Activated CD4-positive, alpha-beta T cell treated with anti-CD3 and anti-CD28 coated beads, Interleukin-2, amount 50 U/mL, for 4 hours (primary cell): ENCODE results near the gene HEPN1.

Source experiments
- DNase-seq, 2 experiments: peaks; one replicate each; pipeline ENCODE4 v3.0.0-alpha.2; 2020

The HEPN1 gene

DNA sequence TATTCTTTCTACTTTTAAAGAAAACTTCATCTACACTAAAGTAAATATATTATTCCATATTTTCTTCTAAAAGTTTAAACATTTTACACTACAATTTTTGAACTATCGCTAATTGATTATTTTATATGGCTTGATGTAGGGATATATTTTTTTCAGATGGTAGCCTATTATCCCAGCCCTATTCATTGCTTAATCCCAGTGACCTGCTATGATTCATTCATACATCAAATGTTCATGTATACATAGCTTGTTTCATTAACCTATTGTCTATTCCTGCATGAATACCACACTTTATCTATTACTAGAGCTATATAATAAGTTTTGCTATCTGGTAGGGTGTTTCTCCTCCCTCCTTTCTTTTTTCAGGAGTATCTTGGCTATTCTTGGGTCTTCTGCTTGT is 16.4 kb upstream of the HEPN1 start:
- no peak for DNase-seq

DNA sequence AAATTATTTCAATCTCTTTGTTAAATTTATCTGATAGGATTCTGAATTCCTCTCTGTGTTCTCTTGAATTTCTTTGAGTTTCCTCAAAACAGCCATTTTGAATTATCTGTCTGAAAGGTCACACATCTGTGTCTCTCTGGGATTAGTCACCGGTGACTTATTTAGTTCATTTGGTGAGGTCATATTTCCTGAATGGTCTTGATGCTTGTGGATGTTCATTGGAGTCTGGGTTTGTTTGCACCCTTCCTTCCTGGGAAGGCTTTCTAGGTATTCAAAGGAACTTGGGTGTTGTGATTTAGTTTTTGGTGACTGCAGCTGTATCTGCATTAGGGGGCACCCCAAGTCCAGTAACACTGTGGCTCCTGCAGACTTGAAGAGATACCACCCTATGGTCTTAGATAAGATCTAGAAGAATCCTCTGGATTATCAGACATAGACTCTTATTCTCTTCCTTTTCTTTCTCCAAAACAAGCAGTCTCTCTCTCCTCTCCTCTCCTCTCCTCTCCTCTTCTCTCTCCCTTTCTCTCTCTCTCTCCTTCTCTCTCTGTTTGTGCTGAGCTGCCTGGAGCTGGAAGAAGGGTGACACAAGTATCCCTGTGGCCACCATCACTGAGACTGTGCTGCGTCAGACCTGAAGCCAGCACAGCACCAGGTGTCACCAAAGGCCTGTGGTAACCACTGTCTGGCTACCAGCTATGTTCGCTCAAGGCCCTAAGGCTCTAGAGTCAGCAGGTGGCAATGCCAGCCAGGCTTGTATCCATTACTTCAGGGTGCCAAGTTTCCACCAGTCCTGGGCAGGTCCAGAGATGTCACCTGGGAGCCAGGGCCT is 3.3 kb upstream of the HEPN1 start:
- no peak for DNase-seq

DNA sequence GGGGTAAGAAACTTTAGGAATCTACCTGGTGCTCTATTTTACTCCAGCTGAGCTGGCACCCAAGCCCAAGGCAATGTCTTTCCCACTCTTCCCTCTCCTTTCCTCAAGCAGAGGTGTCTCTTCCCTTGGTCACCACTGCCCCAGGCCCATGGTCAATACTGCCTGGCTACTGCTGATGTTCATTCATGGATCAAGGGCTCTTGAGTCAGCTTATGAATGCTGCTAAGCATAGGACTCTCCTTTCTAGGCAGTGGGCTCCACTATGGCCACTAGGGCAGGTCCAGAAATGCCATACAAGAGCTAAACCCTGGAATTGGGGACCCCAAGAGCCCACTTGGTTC is 2.7 kb upstream of the HEPN1 start:
- no peak for DNase-seq

DNA sequence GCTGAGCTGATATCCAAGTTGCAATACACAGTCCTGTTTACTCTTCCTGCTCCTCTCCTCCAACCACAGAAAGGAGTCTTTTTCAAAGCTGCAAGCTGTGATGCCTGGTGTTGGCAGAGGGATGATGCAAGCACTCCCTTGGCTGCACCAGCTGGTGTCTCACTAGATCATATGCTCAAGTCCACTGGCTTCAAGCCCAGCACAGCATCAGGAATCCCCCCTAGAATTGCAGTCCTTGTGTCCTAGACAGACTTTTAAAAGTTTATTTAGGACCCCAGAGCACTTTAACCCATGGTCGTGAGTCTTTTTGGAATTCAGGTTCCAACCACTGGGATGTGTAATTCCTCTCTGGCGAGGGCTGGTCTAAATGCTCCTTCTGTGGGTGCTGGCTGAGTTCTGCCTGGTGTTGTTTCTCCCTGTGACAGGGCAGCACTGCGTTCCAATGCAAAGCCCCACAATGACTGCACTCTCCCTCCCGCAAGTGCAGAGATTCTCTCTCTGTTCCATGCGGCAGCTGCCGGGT is 1.9 kb upstream of the HEPN1 start:
- no peak for DNase-seq

DNA sequence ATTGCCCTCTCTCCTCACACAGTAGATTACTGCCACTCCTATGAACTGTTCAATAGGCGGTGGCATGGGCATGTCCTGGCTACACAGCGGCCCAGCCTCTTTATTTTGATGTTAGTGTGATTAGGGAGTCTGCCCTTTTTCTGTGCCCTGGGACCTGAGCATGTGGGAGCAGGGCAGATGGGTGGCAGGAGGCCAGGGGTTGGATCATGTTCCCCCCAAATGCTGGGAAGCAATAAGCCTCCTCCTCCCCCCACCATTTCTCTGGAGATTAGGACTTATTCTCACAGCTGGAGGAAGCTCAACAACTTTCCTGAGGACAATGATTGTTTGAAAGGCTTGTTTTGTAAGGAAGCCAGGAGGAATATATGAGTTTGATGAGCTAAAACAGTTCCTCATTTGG is 848 bp downstream of the HEPN1 start:
- DNase-seq: no peak

DNA sequence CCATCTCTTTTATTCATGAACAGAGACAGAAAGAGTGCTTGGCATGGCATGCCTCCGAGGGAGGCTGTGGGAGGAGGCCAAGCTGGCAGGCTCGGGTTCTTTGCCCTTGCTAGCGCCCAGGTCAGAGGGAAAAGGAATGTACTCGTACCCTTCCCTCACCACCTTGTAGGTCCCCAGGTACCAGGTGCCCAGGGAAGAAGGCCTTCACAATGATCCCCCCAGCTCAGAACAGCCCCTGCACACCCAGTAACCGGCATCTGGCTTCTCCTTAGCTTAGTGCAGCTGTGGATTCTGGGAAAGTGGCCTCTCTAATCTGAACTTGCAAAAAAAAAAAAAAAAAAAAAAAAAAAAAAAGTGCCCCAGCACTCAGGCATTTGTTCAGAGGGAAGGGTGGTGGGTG is 1.3 kb downstream of the HEPN1 start:
- DNase-seq: no peak

DNA sequence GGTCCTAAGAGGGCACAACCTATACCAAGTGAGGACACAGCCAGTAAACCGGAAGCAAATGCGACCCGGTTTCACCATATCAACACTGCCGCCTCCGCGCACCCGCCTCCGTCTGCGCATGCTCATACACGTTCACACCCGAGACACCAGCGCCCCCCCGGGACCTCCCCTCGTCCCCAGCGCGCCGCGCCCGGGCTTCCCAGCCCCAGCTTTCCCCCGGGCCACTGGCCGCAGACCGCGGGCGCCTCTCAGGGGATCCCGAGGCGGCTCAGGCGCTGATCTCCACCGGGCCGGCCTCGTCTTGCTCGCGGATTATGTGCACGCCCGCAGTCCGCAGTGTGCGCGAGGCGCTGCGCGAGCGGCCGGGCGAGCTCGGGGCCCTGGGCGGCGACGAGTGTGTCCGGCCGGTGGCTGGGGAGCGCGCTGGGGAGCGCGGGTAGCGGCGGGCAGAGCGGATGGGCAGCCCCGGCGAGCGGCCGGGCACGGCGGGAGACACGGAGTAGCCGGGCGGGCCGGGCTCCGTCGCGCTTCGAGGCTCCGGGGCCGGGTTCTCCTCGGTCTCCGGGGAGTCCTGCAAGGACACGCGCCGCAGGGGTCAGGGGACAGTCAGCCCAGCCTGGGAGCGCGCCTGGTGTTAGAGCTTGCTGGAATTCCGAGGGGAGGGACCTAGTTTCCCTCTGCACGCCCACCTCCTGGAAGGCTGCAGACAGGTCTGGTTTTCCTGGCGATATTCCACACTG is 2.0 kb downstream of the HEPN1 start:
- peak; percentile 66 to 75 for DNase-seq

DNA sequence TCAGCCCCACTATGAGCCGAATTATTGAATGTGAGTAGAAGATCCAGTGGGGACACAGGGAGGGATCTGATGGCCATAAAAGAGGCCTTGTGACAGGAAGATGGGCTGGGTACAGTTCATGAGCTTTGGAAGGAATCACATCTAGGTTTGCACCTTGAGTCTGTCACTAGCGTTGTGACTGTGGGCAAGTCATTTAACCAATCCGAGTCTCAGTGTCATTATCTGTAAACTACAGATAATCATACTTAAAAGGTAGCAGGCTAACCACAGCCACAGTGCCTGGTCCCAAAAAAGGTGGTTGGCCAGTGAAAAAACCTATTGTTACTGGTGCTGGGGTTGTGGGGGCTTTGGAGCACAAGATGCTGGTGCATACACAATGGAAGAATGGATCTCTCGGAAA is 3.8 kb downstream of the HEPN1 start:
- DNase-seq: no peak

DNA sequence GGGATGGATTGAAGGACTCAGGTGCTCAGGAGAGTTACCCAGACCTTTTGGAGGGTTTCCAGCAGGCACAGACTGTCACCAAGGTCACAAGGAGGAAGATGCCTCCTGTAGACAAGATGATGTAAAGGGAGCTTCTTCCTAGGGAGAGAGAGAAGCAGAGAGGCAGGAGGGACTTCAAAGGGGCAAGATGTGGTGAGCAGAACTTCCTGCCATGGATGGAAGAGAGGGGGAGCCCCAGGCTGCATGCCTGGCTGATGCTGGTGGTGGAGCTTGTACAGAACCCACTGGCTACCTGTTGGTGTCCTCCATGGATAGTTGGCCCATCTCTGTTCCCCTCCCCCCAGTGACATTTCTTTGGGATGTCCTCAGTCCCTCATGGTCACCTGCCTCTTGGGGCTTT is 4.2 kb downstream of the HEPN1 start:
- DNase-seq: no peak

DNA sequence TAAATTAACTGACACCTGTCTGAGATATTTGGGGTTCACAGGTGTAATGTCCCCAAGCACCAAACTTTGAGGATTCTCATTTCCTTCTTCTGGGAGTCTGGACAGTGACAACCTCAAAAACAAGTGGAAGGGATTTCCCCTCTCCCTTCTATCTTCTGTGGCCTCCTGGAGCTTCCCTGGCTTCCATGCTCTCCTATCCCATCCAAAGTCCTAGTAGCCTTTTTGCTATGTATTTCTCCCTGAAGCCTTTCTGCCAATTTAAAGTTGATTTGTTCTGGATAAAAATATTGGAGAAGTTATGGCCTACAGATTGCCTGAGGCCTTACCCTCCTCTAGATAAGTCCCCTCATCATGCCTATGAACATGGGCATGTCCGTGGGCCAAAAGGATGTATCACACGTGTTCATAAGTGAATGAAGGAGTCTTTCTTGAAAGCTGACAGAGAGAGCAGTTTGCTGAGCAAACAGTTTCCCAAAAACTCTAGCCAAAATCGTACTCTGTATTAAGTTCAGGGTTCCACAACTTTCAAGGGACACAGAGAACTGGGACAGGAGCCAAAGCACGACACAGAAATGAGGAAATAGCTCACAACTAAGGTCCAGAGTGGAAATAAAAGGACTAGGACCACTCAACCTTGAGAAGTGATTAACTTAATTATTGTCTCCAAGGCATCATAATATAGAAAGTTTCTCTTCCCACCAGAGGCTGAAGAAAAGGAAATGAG is 10.1 kb downstream of the HEPN1 start:
- DNase-seq: no peak

DNA sequence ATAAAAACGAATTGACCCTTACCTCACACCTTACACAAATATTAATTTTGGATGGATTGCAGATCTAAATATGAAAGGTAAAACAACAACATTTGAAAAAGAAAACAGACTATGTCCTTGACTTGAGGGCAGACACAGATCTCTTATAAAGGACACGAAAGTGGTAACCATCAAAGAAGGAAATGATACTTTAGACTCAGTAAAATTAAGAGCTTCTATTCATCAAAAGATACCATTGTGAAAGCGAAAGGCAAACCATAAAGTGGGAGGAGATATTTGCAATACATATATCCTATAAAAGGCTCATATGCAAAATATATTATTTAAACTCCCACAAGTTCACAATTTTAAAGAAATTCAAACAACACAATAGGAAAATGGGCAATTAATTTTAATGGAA is 11.7 kb downstream of the HEPN1 start:
- no peak for DNase-seq

DNA sequence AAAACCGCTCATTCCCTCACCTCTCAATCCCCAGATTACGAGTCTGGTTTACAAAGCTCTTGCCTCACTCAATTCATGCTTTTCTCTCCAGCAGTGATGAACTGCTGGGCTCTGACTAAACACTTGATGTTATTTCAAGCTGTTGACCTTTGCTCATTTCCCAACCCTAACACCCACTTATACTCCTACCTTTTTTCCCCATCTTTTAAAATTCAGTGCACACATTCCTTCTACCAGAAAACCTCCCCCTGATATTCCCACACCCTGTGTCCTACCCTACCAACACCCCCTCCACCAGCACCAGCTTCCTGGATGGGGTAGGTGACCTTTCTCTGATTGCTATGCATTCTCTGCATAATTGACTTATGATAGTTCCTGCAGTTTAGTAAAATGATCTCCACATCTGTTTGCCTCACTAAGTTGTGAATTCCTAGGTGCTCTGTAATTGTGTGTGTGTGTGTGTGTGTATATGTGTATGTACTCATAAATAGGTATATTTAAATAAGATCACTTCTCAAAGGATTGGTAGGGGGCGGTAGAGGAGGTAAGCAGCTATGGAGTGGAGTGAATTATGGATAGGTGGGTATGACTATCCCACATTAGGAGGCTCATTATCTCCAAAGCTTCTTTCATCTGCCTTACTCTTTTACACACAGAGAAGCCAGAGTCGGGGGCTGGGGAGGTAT is 16.0 kb downstream of the HEPN1 start:
- DNase-seq: no peak

DNA sequence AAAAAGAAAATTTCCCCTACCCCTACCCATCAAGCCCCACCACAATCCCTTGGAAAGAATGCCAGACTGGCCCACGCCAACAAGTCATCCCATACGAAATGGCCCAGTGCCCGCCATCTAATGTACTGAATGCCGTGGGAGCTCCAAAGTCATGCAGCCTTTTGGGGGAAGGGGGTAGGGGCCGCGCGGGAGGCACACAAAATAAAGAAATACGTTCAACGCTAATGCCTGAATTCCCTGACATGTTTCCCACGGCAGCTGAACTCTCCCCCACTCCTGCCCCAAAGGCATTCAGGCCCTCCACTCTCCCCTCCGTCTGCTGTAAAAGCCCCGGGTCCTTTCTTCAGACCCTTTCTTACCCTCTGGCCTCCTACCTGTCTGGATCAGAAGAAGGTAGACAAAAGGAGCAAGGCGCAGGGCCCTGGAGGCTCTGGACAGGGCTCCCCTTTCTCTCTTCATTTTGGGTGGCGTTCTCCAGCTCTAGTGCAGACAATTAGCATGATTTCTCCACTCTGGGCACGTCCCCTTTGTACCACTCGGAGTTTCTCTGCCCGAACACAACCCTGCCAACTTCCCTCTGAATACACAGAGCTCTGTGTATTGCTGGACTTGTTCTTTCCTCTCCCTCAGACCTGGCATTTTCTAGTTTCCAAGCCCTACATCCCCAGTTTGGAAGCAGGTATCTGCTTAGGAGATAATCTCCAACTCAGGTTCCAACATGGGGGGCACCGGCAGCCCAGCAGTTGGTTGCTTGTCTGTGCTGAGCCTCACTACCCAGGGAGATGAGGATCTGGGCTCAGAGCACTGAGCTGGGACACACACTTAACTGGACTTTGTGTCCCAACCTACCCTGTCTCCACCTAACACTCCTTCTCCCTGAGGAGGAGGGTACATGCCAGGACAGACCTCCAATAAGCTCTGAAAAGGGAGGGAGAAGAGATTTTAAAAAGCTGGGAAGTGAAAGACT is 16.8 kb downstream of the HEPN1 start, which contains the start of gene HEPACAM:
Gene HEPACAM, minus strand, starts transcription at position 500 of the 967 bp plus-strand sequence. Its CDS starts 41 bp downstream, at position 459.
- no peak for DNase-seq

DNA sequence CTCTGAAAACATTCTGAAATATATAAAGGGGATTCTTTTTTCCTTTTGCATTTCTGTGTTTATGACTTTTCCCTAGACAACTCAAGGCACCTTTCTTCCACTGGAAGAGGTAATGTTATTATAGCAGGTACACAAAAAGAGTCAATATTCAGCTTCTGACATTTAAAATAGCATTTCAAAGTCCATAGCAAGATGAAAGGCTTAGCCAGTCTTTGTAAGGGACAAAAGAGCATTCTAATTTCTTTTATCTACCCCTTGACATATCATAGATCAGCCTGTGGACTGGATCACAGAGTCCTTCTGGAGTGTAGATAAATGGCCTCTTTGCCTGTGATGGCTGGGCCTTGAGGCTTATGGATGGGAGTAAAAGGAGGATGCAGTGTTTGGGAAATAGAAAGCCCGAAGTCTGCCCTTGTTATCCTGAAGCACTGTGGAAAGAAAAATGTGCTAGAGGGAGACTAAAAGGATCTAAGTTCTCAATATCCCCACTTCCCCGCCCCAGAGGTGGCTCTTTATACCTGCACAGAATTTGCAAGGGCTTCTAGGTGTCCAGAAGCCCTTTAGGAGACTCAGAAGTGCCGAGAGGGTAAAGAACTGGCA is 18.4 kb downstream of the HEPN1 start:
- DNase-seq: no peak

DNA sequence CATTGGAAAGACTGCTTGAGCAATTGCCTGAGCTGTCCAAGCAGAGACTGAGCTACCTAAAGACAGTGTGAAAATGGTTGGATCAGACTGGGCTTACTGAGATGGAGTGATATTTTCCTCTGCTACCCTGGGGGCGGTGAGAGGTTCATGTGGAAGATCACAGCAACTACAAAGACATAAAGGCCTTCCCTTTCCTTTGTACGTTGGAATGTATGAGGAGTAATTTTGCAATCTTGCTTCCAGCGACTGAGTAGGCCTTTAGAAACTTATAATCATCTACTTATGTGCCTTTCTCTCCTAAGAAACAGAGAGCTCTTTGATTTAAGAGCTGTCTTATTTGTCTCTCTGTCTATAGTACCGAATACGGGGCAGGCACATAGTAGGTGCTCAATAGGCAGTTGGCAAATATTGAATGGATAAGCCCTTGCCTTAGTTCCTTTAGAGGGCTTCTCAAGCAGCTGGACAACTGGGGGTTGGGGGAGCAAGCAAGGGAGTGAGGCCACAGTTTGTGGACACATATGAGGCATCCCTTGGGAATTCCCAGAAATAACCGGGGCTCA is 19.2 kb downstream of the HEPN1 start:
- DNase-seq: no peak

DNA sequence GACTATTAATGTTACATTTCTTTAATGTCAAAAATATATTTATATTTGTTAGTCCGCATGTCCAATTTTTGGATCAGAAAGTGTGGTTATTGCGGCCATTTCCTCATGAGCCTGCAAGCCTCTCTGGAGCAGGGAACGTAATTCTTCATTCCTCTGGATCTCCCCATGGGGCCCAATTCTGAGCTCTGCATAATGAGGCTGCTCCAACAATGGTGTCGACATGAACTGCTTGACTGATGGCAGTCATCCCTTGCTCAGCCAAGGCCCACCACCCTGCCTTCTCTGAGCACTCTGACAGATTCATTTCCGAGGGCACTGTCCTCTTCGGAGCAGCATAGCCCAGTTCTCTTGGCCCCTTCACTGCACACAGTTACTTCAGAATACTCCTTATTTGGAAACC is 19.9 kb downstream of the HEPN1 start:
- DNase-seq: no peak

DNA sequence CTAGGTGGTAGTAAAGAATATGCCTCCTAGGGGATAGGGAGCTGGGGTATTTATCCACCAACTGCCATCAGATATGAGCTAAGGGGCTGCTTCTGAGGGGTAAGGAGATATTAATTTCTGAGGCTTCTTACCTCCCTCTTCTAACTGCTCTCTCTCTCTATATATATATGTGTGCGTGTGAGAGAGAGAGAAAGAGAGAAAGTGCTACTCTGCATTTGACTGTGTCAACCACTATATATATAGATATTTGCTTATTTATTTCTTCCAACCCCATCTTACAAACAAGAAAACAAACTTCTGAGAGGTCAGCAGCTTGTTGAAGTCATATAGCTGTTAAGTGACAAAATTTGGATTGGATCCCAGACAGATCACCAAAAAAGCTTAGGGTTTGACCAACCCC is 22.7 kb downstream of the HEPN1 start:
- no peak for DNase-seq

DNA sequence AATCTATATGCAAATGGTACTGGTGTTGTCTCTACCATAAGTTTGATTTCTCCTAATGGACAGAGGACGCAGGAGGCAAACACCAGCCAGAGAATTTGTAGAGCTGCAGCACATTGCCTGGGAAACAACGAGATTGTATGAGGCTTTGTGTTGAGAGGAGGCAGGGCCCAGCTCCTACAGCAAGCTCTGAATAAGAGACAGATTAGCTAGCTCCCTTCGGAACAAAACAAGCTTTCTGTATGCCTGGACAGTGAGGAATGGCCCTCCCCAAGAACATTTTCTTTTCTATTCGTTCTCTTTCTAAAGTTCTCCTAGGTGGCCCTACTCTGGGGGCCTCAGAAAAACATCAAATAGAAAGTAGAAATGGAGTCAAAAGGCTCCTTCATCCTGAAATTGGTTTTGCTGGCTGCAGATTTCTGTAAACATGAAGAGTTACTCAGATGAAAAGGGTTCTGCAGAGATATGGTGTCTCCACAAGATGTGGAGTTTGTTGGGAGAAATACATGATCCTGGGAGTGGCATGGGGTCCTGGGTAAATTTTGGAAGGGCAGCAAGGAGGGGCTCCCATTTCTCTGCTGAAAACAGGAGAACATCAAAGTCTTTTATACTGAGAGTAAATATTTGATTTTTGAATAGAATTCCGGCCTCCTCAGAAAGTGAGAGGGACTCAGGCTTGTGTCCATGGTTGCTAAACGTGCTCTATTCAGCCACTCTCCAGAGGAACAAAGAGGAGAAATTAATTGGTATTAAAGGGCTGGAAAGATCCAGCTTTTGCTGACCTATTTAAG is 23.6 kb downstream of the HEPN1 start:
- no peak for DNase-seq

DNA sequence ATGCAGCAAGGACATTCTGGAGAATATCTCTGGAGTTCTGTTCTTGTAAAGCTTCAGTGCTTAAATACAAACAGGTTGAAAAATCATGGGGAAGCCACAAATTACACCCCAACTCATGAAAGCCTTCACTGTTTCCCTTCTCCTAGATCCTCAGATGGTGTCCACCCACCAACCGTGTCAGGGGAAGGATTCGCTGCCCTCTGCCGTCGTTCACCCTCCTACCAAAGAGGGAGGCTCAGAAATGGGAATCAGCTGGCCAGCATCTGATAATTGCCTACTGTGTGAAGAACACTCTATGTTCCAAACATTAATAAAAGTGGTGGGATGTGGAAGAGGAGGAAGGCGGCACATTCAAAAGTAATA is 24.2 kb downstream of the HEPN1 start:
- no peak for DNase-seq

DNA sequence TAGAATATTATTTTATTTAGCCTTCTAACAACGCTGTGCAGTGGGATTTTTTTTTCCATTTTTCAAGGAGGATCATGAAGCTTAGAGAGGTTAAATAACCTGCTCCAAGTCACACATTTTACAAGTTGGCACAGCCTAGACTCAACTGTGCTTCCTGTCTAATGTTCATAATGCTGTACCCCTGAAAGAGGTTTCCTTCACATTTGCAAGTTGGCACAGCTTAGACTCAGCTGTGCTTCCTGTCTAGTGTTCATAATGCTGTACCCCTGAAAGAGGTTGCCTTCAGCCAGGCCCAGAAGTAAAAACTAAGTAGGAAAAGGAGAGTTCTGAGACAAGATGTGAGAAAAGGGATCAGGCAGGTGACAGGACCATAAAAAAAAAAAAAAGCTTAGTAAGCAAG is 24.7 kb downstream of the HEPN1 start:
- no peak for DNase-seq
